Adrenal gland (tissue), 12 donors: ENCODE data around the gene CYB5R2. TPM values are rescaled to one million over a fixed set of nuclear protein-coding genes. Genes with fewer than 3 reads are reported as not detected.

ENCODE experiments used
- DNase-seq, 7 donors: peaks; one replicate each; pipeline ENCODE4 v3.0.0-alpha.2; 2019 to 2020
- H3K27ac ChIP-seq, 5 donors: fragments of 200-600 bp; sonication (generic) in 4 of 5; 1 replicate in 3 of 5; 2 replicates in 2 of 5; pipeline versions ENCODE4 v1.5.1 to v1.8.0; 2016 to 2020; ENCODE audit warnings: mild to moderate bottlenecking in 1 of 5
- H3K27me3 ChIP-seq: fragments of 200-600 bp; 2 replicates; pipeline ENCODE4 v1.8.0; 2021
- H3K36me3 ChIP-seq, 2 donors: fragments of 200-600 bp; replicated peaks in 1 of 2; 1 replicate in 1 of 2; 2 replicates in 1 of 2; pipeline versions ENCODE4 v1.5.1 to v1.8.0; 2018 to 2022
- H3K4me1 ChIP-seq, 2 donors: fragments of 200-600 bp; replicated peaks in 1 of 2; 1 replicate in 1 of 2; 2 replicates in 1 of 2; pipeline versions ENCODE4 v1.5.1 to v1.8.0; 2018 to 2021
- H3K4me3 ChIP-seq, 4 donors: fragments of 200-600 bp; sonication (generic) in 3 of 4; one replicate each; pipeline ENCODE4 v1.5.1; 2016 to 2018
- H3K9me3 ChIP-seq, 3 donors: fragments of 200-600 bp; sonication (generic) in 1 of 3; replicated peaks in 1 of 3; 1 replicate in 2 of 3; 2 replicates in 1 of 3; pipeline versions ENCODE4 v1.5.1 to v1.8.0; 2016 to 2021
- POLR2A ChIP-seq, 2 donors: fragments of 450-650 bp; IDR thresholded peaks; one replicate each; pipeline ENCODE4 v1.6.1; 2017; ENCODE audit warnings: antibody characterized with exemption in 2 of 2, mild to moderate bottlenecking in 2 of 2, moderate library complexity in 1 of 2
- WGBS, 4 donors: extraction: QIAGEN DNeasy Blood & Tissue Kit in 2 of 4; methylation state at CpG; one replicate each; pipeline versions ENCODE4 v1.1.5 to v1.1.7; 2013 to 2017; 5-methylcytosine and 5-hydroxymethylcytosine counted together
- intact Hi-C, 2 donors: fragments of 100-400 bp; cut with DNase I; formaldehyde crosslinking; loops; one replicate each; pipeline versions ENCODE4 v1.14.1 to v1.15.0; 2022 to 2023
- polyA plus RNA-seq, 3 donors: library from polyadenylated mRNA; stranded (reverse); fragments of 200-250 nt in 2 of 3; fragments of 350-450 nt in 1 of 3; fragmentation: Illumina TruSeq in 1 of 3; extraction: RNeasy Lipid Tissue Mini Kit (QIAGEN cat#74804) in 1 of 3; gene quantifications; one replicate each; pipeline ENCODE4 v1.2.3, GENCODE V29; 2013 to 2014
- total RNA-seq, 9 donors: library from RNA; depleted of rRNA in 4 of 9; stranded (reverse); fragments of >200 nt in 4 of 9; fragments of 120-200 nt in 1 of 9; fragmentation: NEBNext Ultra II Directional in 1 of 9; extraction: Animal tissue kit (Norgen Biotek cat#: 25700) in 1 of 9; gene quantifications; one replicate each; pipeline versions ENCODE4 v1.1.0 to v1.2.4, GENCODE V29; 2013 to 2023
- TF ChIP-seq, protein P1 (sequence below), 6 experiments: fragments of 450-650 bp in 4 of 6; fragments of 200-600 bp in 2 of 6; sonication (generic) in 1 of 6; IDR thresholded peaks; 1 replicate in 5 of 6; 2 replicates in 1 of 6; pipeline versions ENCODE4 v1.5.1 to v1.8.0; 2016 to 2021; ENCODE audit warnings: antibody characterized with exemption in 6 of 6, mild to moderate bottlenecking in 2 of 6, moderate library complexity in 1 of 6
- donor health status: healthy with polysubstance abuse.
- donor health status: Bipolar disorder and iron deficiency.
- donor health status: DM: yes; HTN: yes; CAD: no.
- donor health status: DM: no; HTN: no; CAD: no.
- donor health status: DM: no; HTN: no; CAD: no.
- donor health status: DM: yes; HTN: yes; CAD: no.

CYB5R2 gene
- total and polyA plus RNA-seq, 12 donors, result 1.6 to 23.8 (median 5.0) TPM

DNA sequence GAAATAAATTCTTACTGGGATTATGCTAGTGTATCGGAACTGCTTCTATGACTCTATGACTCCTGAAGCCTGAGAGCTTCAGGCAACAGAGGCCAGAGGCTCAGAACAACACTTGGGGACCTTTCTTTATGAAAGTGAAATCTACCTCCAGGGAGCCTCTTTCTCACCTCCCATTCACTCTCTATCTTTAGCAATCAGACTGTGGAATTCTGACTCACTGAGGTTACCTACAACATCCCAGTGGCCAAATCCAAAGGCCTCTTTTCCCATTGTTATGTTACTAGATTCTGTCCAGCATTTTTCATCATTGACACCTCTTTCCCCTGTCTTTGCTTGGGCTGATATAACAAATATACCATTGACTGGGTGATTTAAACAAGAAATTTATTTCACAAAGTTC, 14.1 kb upstream of the CYB5R2 start:
- Histone ChIP-seq H3K4me1 (no peaks in the 10 kb centered on the region), H3K27ac (no peak overlapping the region), H3K36me3 (no peaks in the 10 kb centered on the region), H3K9me3 (no peaks in the 10 kb centered on the region), H3K4me3 (no peak overlapping the region), H3K27me3 (no peaks in the 10 kb centered on the region)
- no peak for TF ChIP-seq POLR2A (IDR thresholded peaks at IDR 0.05)
- TF ChIP-seq, protein P1, sequence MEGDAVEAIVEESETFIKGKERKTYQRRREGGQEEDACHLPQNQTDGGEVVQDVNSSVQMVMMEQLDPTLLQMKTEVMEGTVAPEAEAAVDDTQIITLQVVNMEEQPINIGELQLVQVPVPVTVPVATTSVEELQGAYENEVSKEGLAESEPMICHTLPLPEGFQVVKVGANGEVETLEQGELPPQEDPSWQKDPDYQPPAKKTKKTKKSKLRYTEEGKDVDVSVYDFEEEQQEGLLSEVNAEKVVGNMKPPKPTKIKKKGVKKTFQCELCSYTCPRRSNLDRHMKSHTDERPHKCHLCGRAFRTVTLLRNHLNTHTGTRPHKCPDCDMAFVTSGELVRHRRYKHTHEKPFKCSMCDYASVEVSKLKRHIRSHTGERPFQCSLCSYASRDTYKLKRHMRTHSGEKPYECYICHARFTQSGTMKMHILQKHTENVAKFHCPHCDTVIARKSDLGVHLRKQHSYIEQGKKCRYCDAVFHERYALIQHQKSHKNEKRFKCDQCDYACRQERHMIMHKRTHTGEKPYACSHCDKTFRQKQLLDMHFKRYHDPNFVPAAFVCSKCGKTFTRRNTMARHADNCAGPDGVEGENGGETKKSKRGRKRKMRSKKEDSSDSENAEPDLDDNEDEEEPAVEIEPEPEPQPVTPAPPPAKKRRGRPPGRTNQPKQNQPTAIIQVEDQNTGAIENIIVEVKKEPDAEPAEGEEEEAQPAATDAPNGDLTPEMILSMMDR (IDR thresholded peaks at IDR 0.05), result no peak
- intact Hi-C loops, result no loop called here
- no peak for DNase-seq
- 82 to 91% (median 88%) methylated on average over 1 of the region's 1 CpG for WGBS, 4 donors

DNA sequence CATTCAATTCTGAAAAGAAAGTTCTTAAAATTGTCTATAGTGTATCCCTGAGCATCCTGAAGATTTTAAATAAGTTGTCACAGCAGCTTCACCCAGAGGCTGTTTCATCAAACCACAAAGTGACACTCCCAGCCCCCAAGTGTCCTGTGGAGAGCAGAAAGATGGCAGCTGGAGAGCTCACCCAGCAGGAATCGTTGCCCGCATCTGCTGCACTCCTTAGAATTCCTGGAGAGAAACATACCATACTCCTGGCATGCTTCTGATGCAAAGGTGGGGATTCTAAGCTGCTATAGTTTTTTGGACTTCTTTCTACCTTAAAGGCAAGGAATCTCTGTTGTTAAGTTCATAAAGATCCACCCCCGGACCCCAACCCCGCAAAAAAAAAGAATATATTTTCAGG, 13.5 kb upstream of the CYB5R2 start:
- DNase-seq, result no peak
- H3K9me3 ChIP-seq, result no peaks in the 10 kb centered on the region
- no peaks in the 10 kb centered on the region for H3K27me3 ChIP-seq
- H3K4me3 ChIP-seq, result no peak overlapping the region
- H3K27ac ChIP-seq, result no peak overlapping the region
- no peaks in the 10 kb centered on the region for H3K4me1 ChIP-seq
- intact Hi-C loops, result no loop called here
- TF ChIP-seq POLR2A (IDR thresholded peaks at IDR 0.05), result no peak
- H3K36me3 ChIP-seq, result no peaks in the 10 kb centered on the region
- 68 to 85% (median 80%) methylated on average over 4 of the region's 4 CpGs for WGBS, 4 donors

DNA sequence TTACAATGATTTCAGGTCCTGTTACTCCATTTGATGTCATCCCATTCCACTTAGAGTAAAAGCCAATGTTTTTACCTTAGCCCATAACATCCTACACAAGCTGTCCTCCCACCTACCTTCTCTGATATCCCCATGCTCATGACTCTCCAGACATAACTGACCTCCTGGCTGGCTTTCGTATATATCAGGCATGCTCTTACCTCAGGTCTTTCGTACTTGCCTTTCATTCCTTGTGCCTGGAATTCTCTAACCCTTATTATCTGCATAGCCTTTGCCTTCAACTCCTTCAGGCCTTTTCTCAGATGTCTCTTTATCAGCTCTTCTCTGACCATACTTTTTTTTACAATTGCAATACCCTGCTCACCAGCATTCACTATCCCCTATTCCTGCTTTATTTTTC, 10.3 kb upstream of the CYB5R2 start:
- Histone ChIP-seq H3K4me1 (no peaks in the 10 kb centered on the region), H3K9me3 (no peaks in the 10 kb centered on the region), H3K4me3 (no peak overlapping the region), H3K27me3 (no peaks in the 10 kb centered on the region), H3K27ac (no peak overlapping the region), H3K36me3 (no peaks in the 10 kb centered on the region)
- intact Hi-C loops, result no loop called here
- TF ChIP-seq, protein P1 (IDR thresholded peaks at IDR 0.05), result no peak
- no peak for TF ChIP-seq POLR2A (IDR thresholded peaks at IDR 0.05)
- DNase-seq, result no peak
- 88 to 92% (median 89%) methylated on average over 2 of the region's 2 CpGs for WGBS, 4 donors

DNA sequence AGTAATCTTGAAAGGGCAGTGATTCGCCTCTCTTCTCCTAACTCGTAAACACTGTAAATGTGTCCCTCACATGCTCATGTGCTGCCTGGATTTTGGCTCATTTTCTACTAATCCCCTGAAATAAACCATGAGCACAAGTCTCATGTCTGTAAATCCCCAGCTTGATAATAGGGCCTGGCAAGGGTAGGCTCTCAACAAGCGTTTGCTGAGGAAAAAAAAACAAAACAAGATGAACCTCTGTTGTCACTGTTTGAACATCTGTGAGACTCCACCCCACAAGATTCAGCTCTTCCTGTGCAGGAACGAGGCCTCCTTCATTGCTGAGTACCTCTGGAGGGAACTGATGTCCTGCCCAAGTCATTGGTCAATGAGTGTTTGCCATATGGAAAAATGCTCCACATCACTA, 4.5 kb upstream of the CYB5R2 start:
- TF ChIP-seq, protein P1 (IDR thresholded peaks at IDR 0.05), result no peak
- TF ChIP-seq POLR2A (IDR thresholded peaks at IDR 0.05), result no peak
- Histone ChIP-seq H3K9me3 (no peaks in the 10 kb centered on the region), H3K27ac (no peak overlapping the region), H3K36me3 (no peaks in the 10 kb centered on the region), H3K27me3 (no peaks in the 10 kb centered on the region), H3K4me3 (no peak overlapping the region), H3K4me1 (peaks cover 6 to 12% of the 10 kb centered on the region in 2 donors)
- no peak for DNase-seq
- intact Hi-C loops, result no loop called here
- 29 to 43% (median 32%) methylated on average over 4 of the region's 4 CpGs for WGBS, 4 donors

DNA sequence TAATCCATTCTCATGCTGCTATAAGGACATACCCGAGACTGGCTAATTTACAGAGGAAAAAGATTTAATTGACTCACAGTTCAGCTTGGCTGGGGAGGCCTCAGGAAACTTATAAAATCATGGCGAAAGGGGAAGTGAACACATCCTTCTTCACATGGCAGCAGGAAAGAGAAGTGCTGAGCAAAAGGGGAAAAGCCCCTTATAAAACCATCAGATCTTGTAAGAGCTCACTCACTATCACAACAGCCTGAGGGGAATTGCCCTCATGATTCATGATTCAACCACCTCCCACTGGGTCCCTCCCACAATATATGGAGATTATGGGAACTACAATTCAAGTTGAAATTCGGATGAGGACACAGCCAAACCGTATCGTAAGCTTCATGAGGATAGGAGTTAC, 3.8 kb upstream of the CYB5R2 start:
- TF ChIP-seq, protein P1 (IDR thresholded peaks at IDR 0.05), result no peak
- intact Hi-C loops, result no loop called here
- 52 to 73% (median 66%) methylated on average over 5 of the region's 5 CpGs for WGBS, 4 donors
- Histone ChIP-seq H3K4me3 (no peak overlapping the region), H3K36me3 (no peaks in the 10 kb centered on the region), H3K27ac (no peak overlapping the region), H3K9me3 (no peaks in the 10 kb centered on the region), H3K27me3 (no peaks in the 10 kb centered on the region), H3K4me1 (peaks cover 6 to 15% of the 10 kb centered on the region in 2 donors)
- no peak for DNase-seq
